SK-N-SH (cell line): ENCODE data around the gene RPGRIP1L. TPM values are rescaled to one million over a fixed set of nuclear protein-coding genes. Genes with fewer than 3 reads are reported as not detected.

ENCODE experiments used
- CTCF ChIA-PET: fragments of 300-600, 350-600 bp; formaldehyde crosslinking; extraction: SDS; loops from one replicate; lab custom pipeline; 2021; lab: Yijun Ruan, JAX
- POLR2A ChIA-PET: fragments of 350-600 bp; sonication (Branson Sonifier 250); formaldehyde crosslinking; extraction: SDS; loops from one replicate; lab custom pipeline; 2020; ENCODE audit warnings: antibody characterized with exemption, inconsistent platforms; lab: Yijun Ruan, JAX
- DNase-seq: peaks from one replicate; pipeline ENCODE4 v3.0.0; 2012
- H2AFZ ChIP-seq: fragments of 200-600 bp; sonication (generic); 2 replicates; pipeline ENCODE4 v1.8.1; 2016; ENCODE audit warnings: antibody characterized with exemption, mild to moderate bottlenecking, low read depth
- H3F3A ChIP-seq: fragments of 200-600 bp; sonication (generic); replicated peaks from 2 replicates; pipeline ENCODE3; 2016; ENCODE audit warnings: antibody characterized with exemption, mild to moderate bottlenecking; ENCODE audit not compliant: insufficient read depth
- H3K27ac ChIP-seq, 2 experiments: fragments of 200-500 bp in 1 of 2; fragments of 200-600 bp in 1 of 2; sonication (Bioruptor generic) in 1 of 2; sonication (generic), shearing (Covaris generic) in 1 of 2; 2 replicates each; pipeline versions ENCODE4 v1.5.1 to v1.6.1; 2014 to 2016; ENCODE audit warnings: low read depth in 2 of 2, inconsistent platforms in 1 of 2, low read length in 1 of 2, mild to moderate bottlenecking in 1 of 2, mixed read lengths in 1 of 2
- H3K27me3 ChIP-seq: fragments of 200-600 bp; sonication (generic), shearing (Covaris generic); 2 replicates; pipeline ENCODE4 v1.6.1; 2016; ENCODE audit warnings: mixed run types; ENCODE audit not compliant: insufficient read depth
- H3K36me3 ChIP-seq, 2 experiments: fragments of 200-500 bp in 1 of 2; fragments of 200-600 bp in 1 of 2; sonication (Bioruptor generic) in 1 of 2; sonication (generic) in 1 of 2; replicated peaks in 1 of 2; 2 replicates each; pipeline versions ENCODE3 to v1.5.1; 2014 to 2016; ENCODE audit warnings: low read length in 1 of 2, mild to moderate bottlenecking in 1 of 2; ENCODE audit not compliant: insufficient read depth in 2 of 2, control insufficient read depth in 1 of 2
- H3K4me1 ChIP-seq, 2 experiments: fragments of 200-500 bp in 1 of 2; fragments of 200-600 bp in 1 of 2; sonication (Bioruptor generic) in 1 of 2; sonication (generic), shearing (Covaris generic) in 1 of 2; 2 replicates each; pipeline versions ENCODE4 v1.5.1 to v1.6.1; 2014 to 2016; ENCODE audit warnings: low read depth in 1 of 2, low read length in 1 of 2, mixed run types in 1 of 2; ENCODE audit not compliant: insufficient read depth in 2 of 2, control insufficient read depth in 1 of 2
- H3K4me2 ChIP-seq: fragments of 200-600 bp; sonication (generic), shearing (Covaris generic); 2 replicates; pipeline ENCODE4 v1.6.1; 2017; ENCODE audit warnings: mixed run types
- H3K4me3 ChIP-seq, 2 experiments: fragments of 200-500 bp in 1 of 2; fragments of 200-600 bp in 1 of 2; sonication (Bioruptor generic) in 1 of 2; sonication (generic), shearing (Covaris generic) in 1 of 2; 2 replicates each; pipeline versions ENCODE4 v1.5.1 to v1.8.1; 2014 to 2016; ENCODE audit warnings: low read depth in 2 of 2, inconsistent platforms in 1 of 2, low read length in 1 of 2, mild to moderate bottlenecking in 1 of 2, mixed read lengths in 1 of 2, moderate library complexity in 1 of 2
- H3K79me2 ChIP-seq: fragments of 200-600 bp; sonication (generic); 2 replicates; pipeline ENCODE4 v1.8.1; 2017; ENCODE audit warnings: mild to moderate bottlenecking; ENCODE audit not compliant: insufficient read depth
- H3K9ac ChIP-seq: fragments of 200-600 bp; sonication (generic); 2 replicates; pipeline ENCODE4 v1.6.1; 2017; ENCODE audit warnings: mixed run types
- H3K9me2 ChIP-seq: fragments of 200-600 bp; sonication (generic); 2 replicates; pipeline ENCODE4 v1.6.1; 2017; ENCODE audit warnings: mixed run types
- H3K9me3 ChIP-seq: fragments of 200-600 bp; sonication (generic); 2 replicates; pipeline ENCODE4 v1.6.1; 2017; ENCODE audit warnings: mixed run types, mild to moderate bottlenecking, moderate library complexity
- H4K20me1 ChIP-seq: fragments of 200-600 bp; sonication (generic); 2 replicates; pipeline ENCODE4 v1.6.1; 2017; ENCODE audit warnings: mild to moderate bottlenecking, mixed run types; ENCODE audit not compliant: insufficient read depth
- ELF1 ChIP-seq: IDR thresholded peaks from 2 replicates; pipeline ENCODE4 v1.4.0; 2012
- EP300 ChIP-seq, 2 experiments: IDR thresholded peaks; 2 replicates each; pipeline versions ENCODE4 v1.4.0 to v1.6.1; 2012; ENCODE audit warnings: borderline replicate concordance in 1 of 2, low read depth in 1 of 2, low read length in 1 of 2
- FOSL2 ChIP-seq: IDR thresholded peaks from 2 replicates; pipeline ENCODE4 v1.4.0; 2012; ENCODE audit warnings: low read depth, mild to moderate bottlenecking, moderate library complexity, borderline replicate concordance
- FOXJ3 ChIP-seq: sonication (generic); formaldehyde crosslinking; IDR thresholded peaks from 2 replicates; pipeline ENCODE4 v1.5.1; 2020; ENCODE audit warnings: mild to moderate bottlenecking, missing genetic modification reagents
- FOXM1 ChIP-seq: IDR thresholded peaks from 2 replicates; pipeline ENCODE4 v1.4.0; 2012; ENCODE audit warnings: low read depth, mild to moderate bottlenecking
- GABPA ChIP-seq: IDR thresholded peaks from 2 replicates; pipeline ENCODE4 v1.4.0; 2012; ENCODE audit warnings: low read depth, mild to moderate bottlenecking
- GATA2 ChIP-seq: sonication (generic); formaldehyde crosslinking; IDR thresholded peaks from 2 replicates; pipeline ENCODE4 v1.5.0; 2020; ENCODE audit warnings: mild to moderate bottlenecking, missing genetic modification reagents
- MXI1 ChIP-seq: IDR thresholded peaks from 2 replicates; pipeline ENCODE4 v1.6.1; 2012; ENCODE audit warnings: mild to moderate bottlenecking, low read depth, low read length, improper control_type of control experiment
- RFX5 ChIP-seq: IDR thresholded peaks from 2 replicates; pipeline ENCODE4 v1.6.1; 2012; ENCODE audit warnings: mild to moderate bottlenecking, improper control_type of control experiment, low read length
- RXRA ChIP-seq: IDR thresholded peaks from 2 replicates; pipeline ENCODE4 v1.4.0; 2012; ENCODE audit warnings: low read depth, mild to moderate bottlenecking, borderline replicate concordance
- SMC3 ChIP-seq: IDR thresholded peaks from 2 replicates; pipeline ENCODE4 v1.6.1; 2012; ENCODE audit warnings: low read depth, low read length, improper control_type of control experiment
- TCF12 ChIP-seq: IDR thresholded peaks from 2 replicates; pipeline ENCODE4 v1.4.0; 2012
- TEAD4 ChIP-seq: IDR thresholded peaks from 2 replicates; pipeline ENCODE4 v1.4.0; 2012; ENCODE audit warnings: mild to moderate bottlenecking, borderline replicate concordance; ENCODE audit not compliant: insufficient read depth
- YY1 ChIP-seq: IDR thresholded peaks from 2 replicates; pipeline ENCODE4 v1.4.0; 2012; ENCODE audit warnings: low read depth, mild to moderate bottlenecking
- WGBS: methylation state at CpG from one replicate; pipeline ENCODE4 v1.1.6; 2017; ENCODE audit warnings: low lambda C conversion rate; 5-methylcytosine and 5-hydroxymethylcytosine counted together
- polyA plus RNA-seq, 3 experiments: library from polyadenylated mRNA; depleted of rRNA; stranded (reverse); fragments of >200 nt; gene quantifications; 2 replicates each; pipeline ENCODE4 v1.2.3, GENCODE V29; 2012
- TF ChIP-seq, protein P1 (sequence below): IDR thresholded peaks from 2 replicates; pipeline ENCODE4 v1.4.0; 2012; ENCODE audit warnings: low read depth
- TF ChIP-seq, protein P2 (sequence below): IDR thresholded peaks from 2 replicates; pipeline ENCODE4 v1.4.0; 2012; ENCODE audit warnings: low read depth, borderline replicate concordance
- TF ChIP-seq, protein P3 (sequence below): fragments of 200-600 bp; sonication (generic); IDR thresholded peaks from 2 replicates; pipeline ENCODE4 v1.6.1; 2017; ENCODE audit warnings: antibody characterized with exemption, mild to moderate bottlenecking, moderate library complexity
- TF ChIP-seq, protein P4 (sequence below): IDR thresholded peaks from 2 replicates; pipeline ENCODE4 v1.6.1; 2012; ENCODE audit warnings: mild to moderate bottlenecking, low read depth, low read length, moderate library complexity

Gene RPGRIP1L
- polyA plus RNA-seq, 1 of the 3 experiments (the other 2 are of a cell fraction): 5.7 TPM

DNA sequence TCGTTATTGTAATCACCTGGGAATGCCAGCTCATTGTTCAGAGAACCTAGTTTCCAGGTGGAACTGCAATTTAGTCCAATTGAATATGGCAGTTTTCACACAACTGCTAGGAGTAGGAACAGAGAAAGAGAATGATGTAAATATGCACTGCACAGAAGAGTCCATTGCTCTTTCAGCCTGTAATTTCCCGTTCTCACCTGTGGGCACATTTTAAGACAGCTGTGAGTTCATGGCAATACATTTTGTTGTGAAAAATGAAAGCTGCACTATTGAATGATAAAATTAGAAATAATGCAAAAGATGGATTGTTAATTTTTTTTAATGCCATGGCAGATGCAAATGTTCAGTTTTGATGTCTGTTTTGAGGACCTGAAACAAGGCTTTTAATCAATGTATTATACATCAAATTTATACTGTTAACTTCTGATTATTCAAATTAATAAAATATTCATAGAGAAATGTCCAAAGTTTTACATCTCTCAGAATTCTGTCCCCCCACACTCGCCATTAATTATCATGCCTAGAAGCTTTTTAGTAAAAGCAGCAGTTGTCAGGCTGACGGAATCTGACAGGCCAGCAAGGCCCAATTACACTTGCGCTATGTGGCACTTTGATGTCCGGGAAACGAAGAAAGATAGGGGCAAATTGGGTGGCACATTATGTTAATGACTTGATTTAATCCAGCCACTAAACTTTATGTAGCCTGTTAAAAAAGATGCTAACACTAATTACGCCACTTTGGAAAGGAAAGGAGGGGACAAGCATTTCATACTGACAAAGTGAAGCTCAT lies 72.2 kb downstream of the RPGRIP1L start:
- H2AFZ ChIP-seq: no peak overlapping the region
- 96% methylated on average over 8 of the region's 8 CpGs for WGBS
- no peaks in the 10 kb centered on the region for H4K20me1 ChIP-seq
- H3K9ac ChIP-seq: no peak overlapping the region
- H3F3A ChIP-seq: no peaks in the 10 kb centered on the region
- peaks cover 18 to 19% of the 10 kb centered on the region in 2 experiments for H3K36me3 ChIP-seq
- no peaks in the 10 kb centered on the region for H3K4me1 ChIP-seq
- H3K27me3 ChIP-seq: no peaks in the 10 kb centered on the region
- H3K4me3 ChIP-seq: no peak overlapping the region
- H3K27ac ChIP-seq: no peak overlapping the region
- ChIA-PET CTCF (interaction anchor here (1.2 kb wide), 1 partner anchor 112 kb away, joined by 3 read pairs; no protein-coding TSS in a partner anchor), POLR2A (no interaction called here)
- no peak overlapping the region for H3K4me2 ChIP-seq
- no peak for DNase-seq
- TF ChIP-seq FOXJ3 (CRISPR knock-in tag) (no peak), SMC3 (no peak), FOXM1 (no peak), GATA2 (CRISPR knock-in tag) (no peak), YY1 (no peak), RFX5 (no peak), EP300 (IDR thresholded peaks at IDR 0.05; ENCODE audit: borderline replicate concordance in 1 of 2, low read depth in 1 of 2, low read length in 1 of 2) (no peak), GABPA (no peak), MXI1 (no peak), FOSL2 (no peak), RXRA (no peak), ELF1 (no peak), TCF12 (no peak), TEAD4 (no peak)
- TF ChIP-seq, protein P1, sequence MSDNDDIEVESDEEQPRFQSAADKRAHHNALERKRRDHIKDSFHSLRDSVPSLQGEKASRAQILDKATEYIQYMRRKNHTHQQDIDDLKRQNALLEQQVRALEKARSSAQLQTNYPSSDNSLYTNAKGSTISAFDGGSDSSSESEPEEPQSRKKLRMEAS: no peak
- TF ChIP-seq, protein P2, sequence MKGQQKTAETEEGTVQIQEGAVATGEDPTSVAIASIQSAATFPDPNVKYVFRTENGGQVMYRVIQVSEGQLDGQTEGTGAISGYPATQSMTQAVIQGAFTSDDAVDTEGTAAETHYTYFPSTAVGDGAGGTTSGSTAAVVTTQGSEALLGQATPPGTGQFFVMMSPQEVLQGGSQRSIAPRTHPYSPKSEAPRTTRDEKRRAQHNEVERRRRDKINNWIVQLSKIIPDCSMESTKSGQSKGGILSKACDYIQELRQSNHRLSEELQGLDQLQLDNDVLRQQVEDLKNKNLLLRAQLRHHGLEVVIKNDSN: no peak
- TF ChIP-seq, protein P3, sequence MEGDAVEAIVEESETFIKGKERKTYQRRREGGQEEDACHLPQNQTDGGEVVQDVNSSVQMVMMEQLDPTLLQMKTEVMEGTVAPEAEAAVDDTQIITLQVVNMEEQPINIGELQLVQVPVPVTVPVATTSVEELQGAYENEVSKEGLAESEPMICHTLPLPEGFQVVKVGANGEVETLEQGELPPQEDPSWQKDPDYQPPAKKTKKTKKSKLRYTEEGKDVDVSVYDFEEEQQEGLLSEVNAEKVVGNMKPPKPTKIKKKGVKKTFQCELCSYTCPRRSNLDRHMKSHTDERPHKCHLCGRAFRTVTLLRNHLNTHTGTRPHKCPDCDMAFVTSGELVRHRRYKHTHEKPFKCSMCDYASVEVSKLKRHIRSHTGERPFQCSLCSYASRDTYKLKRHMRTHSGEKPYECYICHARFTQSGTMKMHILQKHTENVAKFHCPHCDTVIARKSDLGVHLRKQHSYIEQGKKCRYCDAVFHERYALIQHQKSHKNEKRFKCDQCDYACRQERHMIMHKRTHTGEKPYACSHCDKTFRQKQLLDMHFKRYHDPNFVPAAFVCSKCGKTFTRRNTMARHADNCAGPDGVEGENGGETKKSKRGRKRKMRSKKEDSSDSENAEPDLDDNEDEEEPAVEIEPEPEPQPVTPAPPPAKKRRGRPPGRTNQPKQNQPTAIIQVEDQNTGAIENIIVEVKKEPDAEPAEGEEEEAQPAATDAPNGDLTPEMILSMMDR: no peak
- TF ChIP-seq, protein P4, sequence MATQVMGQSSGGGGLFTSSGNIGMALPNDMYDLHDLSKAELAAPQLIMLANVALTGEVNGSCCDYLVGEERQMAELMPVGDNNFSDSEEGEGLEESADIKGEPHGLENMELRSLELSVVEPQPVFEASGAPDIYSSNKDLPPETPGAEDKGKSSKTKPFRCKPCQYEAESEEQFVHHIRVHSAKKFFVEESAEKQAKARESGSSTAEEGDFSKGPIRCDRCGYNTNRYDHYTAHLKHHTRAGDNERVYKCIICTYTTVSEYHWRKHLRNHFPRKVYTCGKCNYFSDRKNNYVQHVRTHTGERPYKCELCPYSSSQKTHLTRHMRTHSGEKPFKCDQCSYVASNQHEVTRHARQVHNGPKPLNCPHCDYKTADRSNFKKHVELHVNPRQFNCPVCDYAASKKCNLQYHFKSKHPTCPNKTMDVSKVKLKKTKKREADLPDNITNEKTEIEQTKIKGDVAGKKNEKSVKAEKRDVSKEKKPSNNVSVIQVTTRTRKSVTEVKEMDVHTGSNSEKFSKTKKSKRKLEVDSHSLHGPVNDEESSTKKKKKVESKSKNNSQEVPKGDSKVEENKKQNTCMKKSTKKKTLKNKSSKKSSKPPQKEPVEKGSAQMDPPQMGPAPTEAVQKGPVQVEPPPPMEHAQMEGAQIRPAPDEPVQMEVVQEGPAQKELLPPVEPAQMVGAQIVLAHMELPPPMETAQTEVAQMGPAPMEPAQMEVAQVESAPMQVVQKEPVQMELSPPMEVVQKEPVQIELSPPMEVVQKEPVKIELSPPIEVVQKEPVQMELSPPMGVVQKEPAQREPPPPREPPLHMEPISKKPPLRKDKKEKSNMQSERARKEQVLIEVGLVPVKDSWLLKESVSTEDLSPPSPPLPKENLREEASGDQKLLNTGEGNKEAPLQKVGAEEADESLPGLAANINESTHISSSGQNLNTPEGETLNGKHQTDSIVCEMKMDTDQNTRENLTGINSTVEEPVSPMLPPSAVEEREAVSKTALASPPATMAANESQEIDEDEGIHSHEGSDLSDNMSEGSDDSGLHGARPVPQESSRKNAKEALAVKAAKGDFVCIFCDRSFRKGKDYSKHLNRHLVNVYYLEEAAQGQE: no peak
- no peaks in the 10 kb centered on the region for H3K79me2 ChIP-seq
- no peaks in the 10 kb centered on the region for H3K9me3 ChIP-seq
- H3K9me2 ChIP-seq: no peaks in the 10 kb centered on the region
